HepG2 (cell line): ENCODE measurements around the gene BBIP1. TPM values are rescaled to one million over a fixed set of nuclear protein-coding genes. Genes with fewer than 3 reads are reported as not detected.

Experiments used
- ARID3A ChIP-seq: IDR thresholded peaks from 2 replicates; pipeline ENCODE4 v1.6.1; 2012; ENCODE audit warnings: low read depth, low read length, improper control_type of control experiment
- ATF5 ChIP-seq: sonication (generic); formaldehyde crosslinking; IDR thresholded peaks from 2 replicates; pipeline ENCODE4 v1.4.0; 2020; ENCODE audit warnings: mild to moderate bottlenecking, low read depth, missing genetic modification reagents
- BCL6 ChIP-seq: IDR thresholded peaks from 2 replicates; pipeline ENCODE4 v1.6.1; 2016; ENCODE audit warnings: missing genetic modification reagents, missing compliant biosample characterization
- FOXP4 ChIP-seq: sonication (generic); formaldehyde crosslinking; IDR thresholded peaks from 2 replicates; pipeline ENCODE4 v1.4.0; 2020; ENCODE audit warnings: missing genetic modification reagents
- GATA4 ChIP-seq: sonication (generic); IDR thresholded peaks from 2 replicates; pipeline ENCODE4 v1.6.1; 2016; ENCODE audit warnings: antibody characterized with exemption, low read depth, borderline replicate concordance
- IRX3 ChIP-seq: sonication (generic); formaldehyde crosslinking; IDR thresholded peaks from 2 replicates; pipeline ENCODE4 v1.8.1; 2023; ENCODE audit warnings: mild to moderate bottlenecking, low read depth, missing genetic modification reagents, borderline replicate concordance
- ISX ChIP-seq: sonication (generic); formaldehyde crosslinking; conservative IDR thresholded peaks from 2 replicates; pipeline ENCODE4 v1.5.0; 2020; ENCODE audit warnings: missing genetic modification reagents
- NCOR1 ChIP-seq: fragments of 200-600 bp; sonication (generic); IDR thresholded peaks from 2 replicates; pipeline ENCODE4 v1.7.0; 2017; ENCODE audit warnings: antibody characterized with exemption, low read length, borderline replicate concordance
- NFRKB ChIP-seq: fragments of 450-650 bp; IDR thresholded peaks from 2 replicates; pipeline ENCODE4 v1.6.1; 2017
- NPAS2 ChIP-seq: sonication (generic); formaldehyde crosslinking; IDR thresholded peaks from 2 replicates; pipeline ENCODE4 v1.8.0; 2022; ENCODE audit warnings: mild to moderate bottlenecking, missing genetic modification reagents, borderline replicate concordance
- PITX1 ChIP-seq: sonication (generic); formaldehyde crosslinking; IDR thresholded peaks from 2 replicates; pipeline ENCODE4 v1.5.1; 2020; ENCODE audit warnings: mild to moderate bottlenecking, missing genetic modification reagents
- PLSCR1 ChIP-seq: sonication (generic); formaldehyde crosslinking; IDR thresholded peaks from 2 replicates; pipeline ENCODE4 v1.5.0; 2020; ENCODE audit warnings: missing genetic modification reagents, mild to moderate bottlenecking, borderline replicate concordance
- RARA ChIP-seq: IDR thresholded peaks from 2 replicates; pipeline ENCODE4 v1.6.1; 2016; ENCODE audit warnings: missing genetic modification reagents, missing compliant biosample characterization
- SRSF1 ChIP-seq: fragments of 200-400 bp; formaldehyde crosslinking; optimal IDR thresholded peaks from 2 replicates; pipeline ENCODE3; 2017; ENCODE audit warnings: mild to moderate bottlenecking, low read depth, low read length, moderate library complexity
- TRIM22 ChIP-seq: fragments of 450-650 bp; IDR thresholded peaks from 2 replicates; pipeline ENCODE4 v1.6.1; 2017
- TSC22D2 ChIP-seq: sonication (generic); formaldehyde crosslinking; IDR thresholded peaks from 2 replicates; pipeline ENCODE4 v1.5.1; 2020; ENCODE audit warnings: missing genetic modification reagents, mild to moderate bottlenecking, borderline replicate concordance
- ZNF121 ChIP-seq: sonication (generic); formaldehyde crosslinking; IDR thresholded peaks from 2 replicates; pipeline ENCODE4 v1.5.0; 2020; ENCODE audit warnings: mild to moderate bottlenecking, missing genetic modification reagents
- ZNF3 ChIP-seq: IDR thresholded peaks from 2 replicates; pipeline ENCODE4 v1.7.0; 2017; ENCODE audit warnings: inconsistent platforms
- ZNF547 ChIP-seq: sonication (generic); formaldehyde crosslinking; IDR thresholded peaks from 2 replicates; pipeline ENCODE4 v1.5.1; 2020; ENCODE audit warnings: mild to moderate bottlenecking, missing genetic modification reagents
- ZNF567 ChIP-seq: sonication (generic); formaldehyde crosslinking; IDR thresholded peaks from 2 replicates; pipeline ENCODE4 v1.8.1; 2023; ENCODE audit warnings: mild to moderate bottlenecking, missing genetic modification reagents, borderline replicate concordance
- ZNF616 ChIP-seq: sonication (generic); formaldehyde crosslinking; IDR thresholded peaks from 2 replicates; pipeline ENCODE4 v1.5.0; 2020; ENCODE audit warnings: low read depth, mild to moderate bottlenecking, missing genetic modification reagents
- ZNF713 ChIP-seq: sonication (generic); formaldehyde crosslinking; IDR thresholded peaks from 2 replicates; pipeline ENCODE4 v1.4.0; 2020; ENCODE audit warnings: mild to moderate bottlenecking, missing genetic modification reagents
- polyA plus RNA-seq, 8 experiments: library from polyadenylated mRNA; depleted of rRNA in 3 of 8; stranded (reverse) in 7 of 8; unstranded in 1 of 8; fragments of >200 nt; fragmentation: Illumina TruSeq in 4 of 8; extraction: Trizol in 4 of 8; gene quantifications; 2 replicates each; pipeline versions ENCODE4 v1.2.1 to v1.2.3, GENCODE V29; 2011 to 2016; ENCODE audit warnings: low read depth in 4 of 8, missing spikeins in 1 of 8, mixed read lengths in 1 of 8; ENCODE audit not compliant: insufficient read depth in 1 of 8
- total RNA-seq, 5 experiments: library from RNA; depleted of rRNA; stranded (reverse); fragments of >200 nt; fragmentation: Illumina TruSeq; extraction: Trizol; gene quantifications; 2 replicates each; pipeline ENCODE4 v1.2.3, GENCODE V29; 2016; ENCODE audit warnings: low read depth in 1 of 5

Gene BBIP1
- total and polyA plus RNA-seq, 2 of the 13 experiments (the other 11 are each of a cell fraction or from before 2014, with no cell fraction given), result 18.3 to 24.1 TPM

GRCh38 chr10:110857265-110858171 lies 61.5 kb downstream of the BBIP1 start (continued):
- TF ChIP-seq PLSCR1 (CRISPR knock-in tag) (no peak), ISX (CRISPR knock-in tag) (no peak), ZNF121 (CRISPR knock-in tag) (no peak), NFRKB (no peak), ZNF567 (CRISPR knock-in tag) (no peak), ZNF547 (CRISPR knock-in tag) (no peak), RARA (peak; percentile 46), ZNF3 (CRISPR knock-in tag) (no peak), ATF5 (no peak), BCL6 (CRISPR knock-in tag) (peak; percentile 97), NCOR1 (no peak), TRIM22 (no peak), ZNF713 (CRISPR knock-in tag) (no peak), SRSF1 (no peak), IRX3 (CRISPR knock-in tag) (peak; percentile 44; the same call in 1 of the 2 replicates), TSC22D2 (CRISPR knock-in tag) (no peak), ARID3A (no peak), GATA4 (peak; percentile 96), FOXP4 (CRISPR knock-in tag) (peak; percentile 89), ZNF616 (CRISPR knock-in tag) (0 out of 2 replicates have a peak, but pooled peaks have one; percentile 74), NPAS2 (CRISPR knock-in tag) (no peak), PITX1 (CRISPR knock-in tag) (peak; percentile 67)
